Testis (tissue), 2 donors: ENCODE measurements around the gene RGS6.

ENCODE experiments used
- CTCF ChIP-seq, 3 experiments: fragments of 450-650 bp in 2 of 3; fragments of 200-600 bp in 1 of 3; sonication (generic) in 1 of 3; IDR thresholded peaks; one replicate each; pipeline ENCODE4 v1.5.1; 2016 to 2019; ENCODE audit warnings: antibody characterized with exemption in 3 of 3, mild to moderate bottlenecking in 2 of 3, moderate library complexity in 1 of 3
- POLR2A ChIP-seq: fragments of 450-650 bp; IDR thresholded peaks from one replicate; pipeline ENCODE4 v1.6.1; 2017; ENCODE audit warnings: antibody characterized with exemption, mild to moderate bottlenecking, moderate library complexity

- TF ChIP-seq CTCF (IDR thresholded peaks at IDR 0.05) (no peak), POLR2A (no peak)
Measured at GRCh38 chr14:72560889-72561493, 628.8 kb downstream of the RGS6 start.
